Activated naive CD8-positive, alpha-beta T cell treated with anti-CD3 and anti-CD28 coated beads, Interleukin-2, amount 50 U/mL, for 16 hours (primary cell): ENCODE data around the gene OR1D5.
"Not testable (repeated sequence)": the region's sequence is repeated elsewhere in the genome, so short reads cannot be mapped to it uniquely, and the experiment has no call there.

Source experiments
- DNase-seq: peaks from one replicate; pipeline ENCODE4 v3.0.0-alpha.2; 2020; ENCODE audit warnings: low read depth, low spot score

The OR1D5 gene

GRCh38 chr17:3032258-3033247 lies 30.9 kb downstream of the OR1D5 start:
- no peak for DNase-seq

GRCh38 chr17:3030852-3031470 lies 32.4 kb downstream of the OR1D5 start:
- DNase-seq = not testable (repeated sequence)

GRCh38 chr17:3030096-3030495 lies 33.3 kb downstream of the OR1D5 start:
- DNase-seq = no peak

- DNase-seq = no peak
Observed at GRCh38 chr17:3029213-3029913, 34.0 kb downstream of the OR1D5 start.

- DNase-seq = no peak
Observed at GRCh38 chr17:3027786-3028532, 35.4 kb downstream of the OR1D5 start.

GRCh38 chr17:3026856-3027751 lies 36.3 kb downstream of the OR1D5 start:
- no peak for DNase-seq

GRCh38 chr17:3026125-3026855 lies 37.1 kb downstream of the OR1D5 start:
- DNase-seq = no peak

GRCh38 chr17:3025421-3026124 lies 37.8 kb downstream of the OR1D5 start:
- no peak for DNase-seq

GRCh38 chr17:3024346-3024745 lies 39.1 kb downstream of the OR1D5 start:
- DNase-seq = no peak

- DNase-seq = no peak
Observed at GRCh38 chr17:3022197-3022596, 41.2 kb downstream of the OR1D5 start.

GRCh38 chr17:3020381-3020780 lies 43.0 kb downstream of the OR1D5 start:
- DNase-seq = no peak

- no peak for DNase-seq
Observed at GRCh38 chr17:3019761-3020160, 43.6 kb downstream of the OR1D5 start.

GRCh38 chr17:3017936-3018335 lies 45.5 kb downstream of the OR1D5 start:
- DNase-seq = no peak

GRCh38 chr17:3015890-3016289 lies 47.5 kb downstream of the OR1D5 start:
- DNase-seq = no peak

- no peak for DNase-seq
Observed at GRCh38 chr17:3012926-3013581, 50.4 kb downstream of the OR1D5 start.
